T-cell (primary cell): ENCODE data around the gene LGALS9B. TPM values are rescaled to one million over a fixed set of nuclear protein-coding genes. Genes with fewer than 3 reads are reported as not detected.
"Not testable (repeated sequence)": the region's sequence is repeated elsewhere in the genome, so short reads cannot be mapped to it uniquely, and the experiment has no call there.

ENCODE experiments used
- ATAC-seq, 4 experiments: fragments of 200-7000 bp in 3 of 4; fragments of 150-1000 bp in 1 of 4; cut with Tn5 transposase; replicated peaks in 1 of 4; 1 replicate in 3 of 4; 2 replicates in 1 of 4; pipeline ENCODE4 v1.10.0; 2021; ENCODE audit warnings: moderate library complexity in 3 of 4, mild to moderate bottlenecking in 2 of 4, moderate number of reproducible peaks in 1 of 4
- CTCF ChIA-PET, 2 donors: fragments of 300-600 bp; sonication (Branson Sonifier 250); formaldehyde crosslinking; loops; one replicate each; lab custom pipeline; 2022; ENCODE audit warnings: antibody characterized with exemption in 2 of 2; lab: Charles Lee
- POLR2A ChIA-PET, 2 donors: fragments of 300-600 bp; sonication (Branson Sonifier 250); formaldehyde crosslinking; loops; one replicate each; lab custom pipeline; 2022; ENCODE audit warnings: antibody characterized with exemption in 2 of 2; lab: Charles Lee
- DNase-seq, 35 experiments: peaks; one replicate each; pipeline versions ENCODE4 v3.0.0 to v3.0.0-alpha.2; 2013 to 2023
- H3K27ac ChIP-seq: one replicate; pipeline ENCODE4 v1.5.1; 2013; ENCODE audit warnings: low read length
- H3K27me3 ChIP-seq, 2 experiments: replicated peaks in 1 of 2; 1 replicate in 1 of 2; 2 replicates in 1 of 2; pipeline versions ENCODE4 v1.6.1 to v1.7.0; 2013; ENCODE audit warnings: low read length in 1 of 2, mixed read lengths in 1 of 2; ENCODE audit not compliant: control insufficient read depth in 2 of 2, insufficient read depth in 2 of 2; ENCODE audit errors: extremely low read depth in 1 of 2
- H3K36me3 ChIP-seq, 2 donors: 1 replicate in 1 of 2; 2 replicates in 1 of 2; pipeline versions ENCODE4 v1.6.1 to v1.7.0; 2013; ENCODE audit warnings: low read length in 1 of 2; ENCODE audit not compliant: control insufficient read depth in 2 of 2, insufficient read depth in 1 of 2; ENCODE audit errors: extremely low read depth in 1 of 2
- H3K4me1 ChIP-seq, 2 experiments: 1 replicate in 1 of 2; 2 replicates in 1 of 2; pipeline versions ENCODE4 v1.6.1 to v1.7.0; 2013; ENCODE audit warnings: low read length in 2 of 2, mixed read lengths in 1 of 2; ENCODE audit not compliant: insufficient read depth in 2 of 2, control insufficient read depth in 1 of 2; ENCODE audit errors: extremely low read depth in 1 of 2
- H3K4me3 ChIP-seq, 2 donors: 1 replicate in 1 of 2; 2 replicates in 1 of 2; pipeline versions ENCODE4 v1.5.1 to v1.7.0; 2013; ENCODE audit warnings: mild to moderate bottlenecking in 2 of 2, low read length in 1 of 2, moderate library complexity in 1 of 2; ENCODE audit not compliant: control insufficient read depth in 1 of 2; ENCODE audit errors: extremely low read depth in 1 of 2
- H3K9me3 ChIP-seq: 2 replicates; pipeline ENCODE4 v1.7.0; 2013
- H3K27ac Mint-ChIP-seq, 2 donors: one replicate each; pipeline ENCODE4 v1.8.0; 2020 to 2021; ENCODE audit warnings: mild to moderate bottlenecking in 2 of 2, mixed read lengths in 2 of 2
- H3K27me3 Mint-ChIP-seq, 2 donors: one replicate each; pipeline ENCODE4 v1.8.0; 2021 to 2022; ENCODE audit warnings: mixed read lengths in 2 of 2
- H3K36me3 Mint-ChIP-seq: one replicate; pipeline ENCODE4 v1.8.0; 2021; ENCODE audit warnings: mixed read lengths
- H3K4me1 Mint-ChIP-seq, 3 donors: one replicate each; pipeline ENCODE4 v1.8.0; 2020 to 2022; ENCODE audit warnings: mixed read lengths in 3 of 3, mild to moderate bottlenecking in 1 of 3
- H3K4me3 Mint-ChIP-seq, 3 donors: one replicate each; pipeline ENCODE4 v1.8.0; 2020 to 2022; ENCODE audit warnings: mild to moderate bottlenecking in 3 of 3, mixed read lengths in 3 of 3, moderate library complexity in 3 of 3
- H3K9me3 Mint-ChIP-seq, 3 donors: one replicate each; pipeline ENCODE4 v1.8.0; 2020 to 2022; ENCODE audit warnings: mixed read lengths in 3 of 3
- WGBS: methylation state at CpG from one replicate; pipeline ENCODE4 v1.1.5; 2013; ENCODE audit warnings: missing lambda C conversion rate; ENCODE audit not compliant: insufficient coverage; 5-methylcytosine and 5-hydroxymethylcytosine counted together
- total RNA-seq, 35 experiments: library from RNA in 6 of 35; stranded (reverse) in 6 of 35; fragments of 120-200 nt in 1 of 35; gene quantifications; one replicate each; pipeline versions ENCODE4 v1.2.1 to v1.2.4 and lab custom pipeline; 2013 to 2026

The LGALS9B gene
- total RNA-seq, 5 donors from 2014 or later (not counting 1 experiment from before 2014, with no cell fraction given) = 0.30 to 0.60 (median 0.35) TPM; not detected in 2

- H3K9me3 ChIP-seq, H3K36me3 Mint-ChIP-seq, H3K27ac ChIP-seq, H3K4me3 ChIP-seq, H3K27ac Mint-ChIP-seq, H3K27me3 Mint-ChIP-seq, H3K4me1 Mint-ChIP-seq, POLR2A ChIA-PET, ATAC-seq, H3K4me3 Mint-ChIP-seq, H3K27me3 ChIP-seq, CTCF ChIA-PET, H3K4me1 ChIP-seq, H3K36me3 ChIP-seq, DNase-seq, H3K9me3 Mint-ChIP-seq: not testable (repeated sequence)
- WGBS = 100% methylated on average over 1 of the region's 8 CpGs
Observed at GRCh38 chr17:20444581-20445236, 22.6 kb downstream of the LGALS9B start.

- H3K9me3 ChIP-seq, H3K4me3 ChIP-seq, H3K36me3 Mint-ChIP-seq, H3K36me3 ChIP-seq, DNase-seq, H3K4me1 ChIP-seq, H3K4me3 Mint-ChIP-seq, H3K9me3 Mint-ChIP-seq, ATAC-seq, H3K27me3 Mint-ChIP-seq, H3K27me3 ChIP-seq, H3K27ac Mint-ChIP-seq, H3K4me1 Mint-ChIP-seq, POLR2A ChIA-PET, H3K27ac ChIP-seq, CTCF ChIA-PET: not testable (repeated sequence)
- 67% methylated on average over 10 of the region's 16 CpGs for WGBS
Observed at GRCh38 chr17:20444173-20444572, 23.2 kb downstream of the LGALS9B start.

- POLR2A ChIA-PET, DNase-seq, H3K9me3 ChIP-seq, H3K27me3 Mint-ChIP-seq, H3K4me3 Mint-ChIP-seq, H3K36me3 ChIP-seq, ATAC-seq, H3K4me1 Mint-ChIP-seq, H3K27me3 ChIP-seq, H3K9me3 Mint-ChIP-seq, H3K27ac ChIP-seq, CTCF ChIA-PET, H3K27ac Mint-ChIP-seq, H3K4me1 ChIP-seq, H3K4me3 ChIP-seq, H3K36me3 Mint-ChIP-seq: not testable (repeated sequence)
- whole genome bisulfite sequencing = no CpG with 5 or more reads among the region's 9 CpGs
Observed at GRCh38 chr17:20443632-20444031, 23.7 kb downstream of the LGALS9B start.

GRCh38 chr17:20440665-20441064 lies 26.7 kb downstream of the LGALS9B start:
- H3K4me3 ChIP-seq, H3K27me3 ChIP-seq, CTCF ChIA-PET, ATAC-seq, H3K4me3 Mint-ChIP-seq, H3K4me1 ChIP-seq, H3K27ac ChIP-seq, H3K36me3 ChIP-seq, H3K36me3 Mint-ChIP-seq, POLR2A ChIA-PET, H3K9me3 ChIP-seq, H3K4me1 Mint-ChIP-seq, H3K27me3 Mint-ChIP-seq, DNase-seq, H3K27ac Mint-ChIP-seq, H3K9me3 Mint-ChIP-seq: not testable (repeated sequence)
- WGBS = no CpG with 5 or more reads among the region's 5 CpGs

GRCh38 chr17:20435166-20435565 lies 32.2 kb downstream of the LGALS9B start:
- H3K4me1 ChIP-seq, ATAC-seq, H3K36me3 Mint-ChIP-seq, H3K27ac Mint-ChIP-seq, H3K36me3 ChIP-seq, H3K27me3 Mint-ChIP-seq, DNase-seq, H3K9me3 ChIP-seq, H3K4me3 Mint-ChIP-seq, H3K4me1 Mint-ChIP-seq, CTCF ChIA-PET, H3K4me3 ChIP-seq, POLR2A ChIA-PET, H3K27ac ChIP-seq, H3K9me3 Mint-ChIP-seq, H3K27me3 ChIP-seq: not testable (repeated sequence)
- 87% methylated on average over 3 of the region's 3 CpGs for WGBS

- H3K9me3 Mint-ChIP-seq, H3K4me1 Mint-ChIP-seq, ATAC-seq, H3K36me3 ChIP-seq, H3K27me3 ChIP-seq, H3K4me3 ChIP-seq, H3K27ac ChIP-seq, DNase-seq, H3K9me3 ChIP-seq, H3K27ac Mint-ChIP-seq, POLR2A ChIA-PET, H3K36me3 Mint-ChIP-seq, H3K4me3 Mint-ChIP-seq, H3K27me3 Mint-ChIP-seq, H3K4me1 ChIP-seq, CTCF ChIA-PET: not testable (repeated sequence)
- WGBS = no CpG with 5 or more reads among the region's 8 CpGs
Observed at GRCh38 chr17:20433382-20433781, 34.0 kb downstream of the LGALS9B start.

DNA sequence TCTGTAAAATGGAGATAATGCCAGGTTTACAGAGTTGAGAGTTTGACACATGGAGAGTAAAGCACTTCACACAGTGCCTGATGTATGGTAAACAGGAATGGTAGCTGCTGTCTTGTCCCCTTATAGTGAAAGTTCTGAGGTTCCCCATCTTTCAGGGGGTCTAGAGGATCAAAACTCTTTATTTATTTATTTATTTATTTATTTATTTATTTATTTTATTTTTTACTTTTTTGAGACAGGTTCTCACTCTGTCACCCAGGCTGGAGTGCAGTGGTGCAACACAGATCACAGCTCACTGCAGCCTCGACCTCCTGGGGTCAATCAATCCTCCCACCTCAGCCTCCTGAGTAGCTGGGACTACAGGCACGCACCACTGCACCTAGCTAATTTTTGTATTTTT lies 40.1 kb downstream of the LGALS9B start:
- POLR2A ChIA-PET, DNase-seq, H3K27ac ChIP-seq, H3K4me3 ChIP-seq, H3K27ac Mint-ChIP-seq, H3K9me3 ChIP-seq, H3K9me3 Mint-ChIP-seq, H3K36me3 ChIP-seq, H3K4me3 Mint-ChIP-seq, CTCF ChIA-PET, H3K36me3 Mint-ChIP-seq, H3K27me3 ChIP-seq, ATAC-seq, H3K4me1 Mint-ChIP-seq, H3K4me1 ChIP-seq, H3K27me3 Mint-ChIP-seq: not testable (repeated sequence)
- WGBS = no CpG with 5 or more reads among the region's 2 CpGs
